Muscle of leg (tissue), 16 donors: ENCODE data around the gene SCAMP5. TPM values are rescaled to one million over a fixed set of nuclear protein-coding genes. Genes with fewer than 3 reads are reported as not detected.

Experiments
- DNase-seq: peaks from one replicate; pipeline ENCODE4 v3.0.0; 2013
- H3K27ac ChIP-seq: one replicate; pipeline ENCODE4 v1.5.1; 2013; ENCODE audit warnings: mild to moderate bottlenecking, low read length, control low read depth
- H3K27me3 ChIP-seq: one replicate; pipeline ENCODE4 v1.6.1; 2013; ENCODE audit warnings: low read length; ENCODE audit not compliant: control insufficient read depth, insufficient read depth
- H3K36me3 ChIP-seq: one replicate; pipeline ENCODE4 v1.6.1; 2013; ENCODE audit warnings: low read length; ENCODE audit not compliant: control insufficient read depth, insufficient read depth
- H3K4me1 ChIP-seq: one replicate; pipeline ENCODE4 v1.6.1; 2013; ENCODE audit warnings: low read length; ENCODE audit not compliant: control insufficient read depth, insufficient read depth
- H3K4me3 ChIP-seq: one replicate; pipeline ENCODE4 v1.5.1; 2013; ENCODE audit warnings: low read length, control low read depth
- H3K9me3 ChIP-seq: replicated peaks from 2 replicates; pipeline ENCODE4 v1.6.1; 2013; ENCODE audit warnings: low read depth, low read length; ENCODE audit not compliant: control insufficient read depth
- WGBS: methylation state at CpG from one replicate; pipeline ENCODE4 v1.1.5; 2013; ENCODE audit warnings: missing lambda C conversion rate; ENCODE audit not compliant: insufficient coverage; 5-methylcytosine and 5-hydroxymethylcytosine counted together
- long read RNA-seq, 11 donors: transcript quantifications; one replicate each; lab custom pipeline, GENCODE V29; 2026
- polyA plus RNA-seq, 8 donors: library from polyadenylated mRNA; unstranded; fragments of 120-200 nt; gene quantifications; one replicate each; pipeline versions ENCODE4 v1.2.1 to v1.2.3, GENCODE V29; 2013; ENCODE audit warnings: inconsistent platforms in 1 of 8, low replicate concordance in 1 of 8; ENCODE audit not compliant: insufficient read length in 8 of 8, insufficient read depth in 1 of 8
- total RNA-seq: library from RNA; stranded (reverse); fragments of 120-200 nt; gene quantifications from one replicate; pipeline ENCODE4 v1.2.4, GENCODE V29; 2013

SCAMP5 gene, protein sequence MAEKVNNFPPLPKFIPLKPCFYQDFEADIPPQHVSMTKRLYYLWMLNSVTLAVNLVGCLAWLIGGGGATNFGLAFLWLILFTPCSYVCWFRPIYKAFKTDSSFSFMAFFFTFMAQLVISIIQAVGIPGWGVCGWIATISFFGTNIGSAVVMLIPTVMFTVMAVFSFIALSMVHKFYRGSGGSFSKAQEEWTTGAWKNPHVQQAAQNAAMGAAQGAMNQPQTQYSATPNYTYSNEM
- total RNA-seq = 2.0 TPM
- 10 to 100 TPM in 1 of 8 donors, 1 to 10 TPM in 7; 2.4 to 12.0 (median 4.0) TPM for polyA plus RNA-seq
- long read RNA-seq, donor 1, partial matches to known transcripts = 0 of 2 reads
- long read RNA-seq, donor 1, other reads (novel, unspliced or antisense) = 0 of 2 reads
- long read RNA-seq, donor 2 = 0 reads
- long read RNA-seq, donor 3 = 0 reads
- long read RNA-seq, donor 4 = 0 reads
- long read RNA-seq, donor 5, partial matches to known transcripts = 0 of 1 reads
- long read RNA-seq, donor 5, other reads (novel, unspliced or antisense) = 0 of 1 reads
- long read RNA-seq, donor 6, partial matches to known transcripts = 0 of 3 reads
- long read RNA-seq, donor 6, other reads (novel, unspliced or antisense) = 0 of 3 reads
- long read RNA-seq, donor 7, partial matches to known transcripts = 0 of 1 reads
- long read RNA-seq, donor 7, other reads (novel, unspliced or antisense) = 0 of 1 reads
- long read RNA-seq, donor 8 = 0 reads
- long read RNA-seq, donor 9, partial matches to known transcripts = 0 of 1 reads
- long read RNA-seq, donor 9, other reads (novel, unspliced or antisense) = 0 of 1 reads
- long read RNA-seq, donor 10, partial matches to known transcripts = 0 of 1 reads
- long read RNA-seq, donor 10, other reads (novel, unspliced or antisense) = 0 of 1 reads
- long read RNA-seq, donor 11, partial matches to known transcripts = 0 of 1 reads
- long read RNA-seq, donor 11, other reads (novel, unspliced or antisense) = 0 of 1 reads

DNA sequence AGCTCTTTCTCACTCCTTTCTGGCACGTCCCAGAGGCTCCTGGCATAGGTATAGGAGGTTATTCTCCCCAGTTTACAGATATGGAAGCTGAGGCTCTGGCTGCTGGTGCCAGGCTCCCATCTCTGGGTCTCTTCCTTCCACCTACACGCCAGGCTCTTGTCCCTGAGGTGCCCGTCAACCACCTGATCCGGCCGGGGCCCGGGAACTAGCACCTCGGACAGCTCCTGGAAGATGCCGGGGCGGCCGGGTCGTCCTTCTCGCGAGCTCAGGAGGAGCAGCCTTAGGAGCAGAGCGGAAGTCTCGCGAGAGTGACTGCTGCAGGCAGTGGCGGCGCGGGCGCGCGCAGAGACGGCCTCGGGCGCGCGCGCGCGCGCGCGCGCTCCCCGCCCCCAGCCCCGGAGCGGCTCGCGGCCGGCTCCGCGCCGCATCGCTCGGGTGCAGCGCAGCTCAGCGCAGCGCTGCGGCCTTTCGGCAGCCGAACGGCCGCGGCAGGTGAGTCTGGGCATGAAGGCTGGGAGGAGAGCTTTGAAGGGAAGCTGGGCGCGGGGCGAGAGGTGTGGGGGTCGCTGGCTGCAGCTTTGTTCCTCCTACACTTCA lies at the start of gene SCAMP5:
TSS of gene SCAMP5 (plus strand) at position 382 of the 597 bp plus-strand sequence. CDS start 16,277 bp downstream, outside the sequence.
- WGBS = under 1% methylated on average over 53 of the region's 58 CpGs
- Histone ChIP-seq H3K9me3 (no peaks in the 10 kb centered on the region), H3K36me3 (no peaks in the 10 kb centered on the region), H3K4me1 (peaks cover 17% of the 10 kb centered on the region), H3K4me3 (peak within 1 kb of the TSS; percentile 53), H3K27ac (no peak within 1 kb of the TSS), H3K27me3 (peaks cover 19% of the 10 kb centered on the region)
- DNase-seq = peak; percentile 96

DNA sequence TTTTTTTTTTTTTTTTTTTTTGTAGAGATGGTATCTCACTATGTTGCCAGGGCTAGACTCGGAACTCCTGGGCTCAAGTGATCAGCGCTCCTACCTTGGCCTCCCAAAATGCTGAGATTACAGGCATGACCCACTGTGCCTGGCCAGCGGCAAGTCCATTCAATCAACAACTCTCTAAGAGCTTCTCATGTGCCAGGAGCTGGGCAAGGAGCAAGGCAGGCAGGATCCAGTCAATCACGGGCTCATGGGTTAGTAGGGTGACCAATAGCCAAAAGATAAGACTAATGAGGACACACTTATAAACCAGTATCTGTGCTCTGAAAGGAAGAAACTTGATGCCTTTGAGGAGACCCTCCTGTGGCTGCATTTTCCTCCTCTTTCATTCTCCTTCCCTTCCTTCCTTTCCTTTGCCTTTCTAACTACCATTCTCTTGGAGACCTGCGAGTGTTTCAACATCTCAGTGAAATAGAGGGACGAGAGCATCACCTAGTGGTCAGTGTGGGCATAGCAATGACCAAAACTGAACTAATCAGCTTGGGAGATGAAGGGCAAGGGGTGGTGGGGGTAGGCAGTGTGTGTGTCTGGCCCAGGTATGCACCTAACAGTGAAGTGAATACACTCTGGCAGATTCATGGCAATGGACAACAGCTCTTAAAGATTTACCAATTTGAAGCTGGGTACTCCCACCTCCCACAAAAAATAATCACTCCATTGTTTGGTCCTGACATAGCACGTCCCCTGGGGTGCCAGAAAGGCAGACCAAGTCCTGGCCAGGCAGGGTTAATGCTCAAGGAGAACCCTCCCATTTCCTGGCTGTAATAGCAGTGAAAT lies 45.1 kb upstream of the SCAMP5 start:
- DNase-seq = peak; percentile 85
- peaks cover 3% of the 10 kb centered on the region for H3K4me1 ChIP-seq
- peaks cover 13% of the 10 kb centered on the region for H3K27me3 ChIP-seq
- H3K9me3 ChIP-seq = no peaks in the 10 kb centered on the region
- no peaks in the 10 kb centered on the region for H3K36me3 ChIP-seq
- H3K27ac ChIP-seq = no peak overlapping the region
- H3K4me3 ChIP-seq = no peak overlapping the region
- 25% methylated on average over 2 of the region's 7 CpGs for WGBS

DNA sequence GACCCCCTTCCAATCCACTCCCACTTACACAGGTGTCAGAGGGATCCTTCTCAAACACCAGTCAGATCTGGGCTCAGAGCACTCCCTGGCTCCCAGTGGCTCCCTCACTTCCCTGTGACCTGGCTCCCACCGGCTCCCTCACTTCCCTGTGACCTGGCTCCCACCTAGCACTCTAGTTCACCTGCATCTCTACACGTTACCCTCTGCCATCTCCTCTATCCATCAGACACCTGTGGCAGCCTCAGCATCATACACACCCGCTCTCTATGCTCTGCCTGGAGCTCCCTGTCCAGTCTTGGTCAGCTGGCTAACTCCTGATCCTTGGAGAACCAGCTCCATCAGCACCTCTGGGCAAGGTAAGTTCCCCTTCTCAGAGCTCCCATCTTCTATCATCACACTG lies 44.4 kb upstream of the SCAMP5 start:
- no peaks in the 10 kb centered on the region for H3K9me3 ChIP-seq
- H3K27me3 ChIP-seq = peaks cover 20% of the 10 kb centered on the region
- H3K4me3 ChIP-seq = no peak overlapping the region
- no peak for DNase-seq
- WGBS = 79% methylated on average over 3 of the region's 3 CpGs
- H3K4me1 ChIP-seq = peaks cover 7% of the 10 kb centered on the region
- H3K27ac ChIP-seq = no peak overlapping the region
- H3K36me3 ChIP-seq = no peaks in the 10 kb centered on the region

DNA sequence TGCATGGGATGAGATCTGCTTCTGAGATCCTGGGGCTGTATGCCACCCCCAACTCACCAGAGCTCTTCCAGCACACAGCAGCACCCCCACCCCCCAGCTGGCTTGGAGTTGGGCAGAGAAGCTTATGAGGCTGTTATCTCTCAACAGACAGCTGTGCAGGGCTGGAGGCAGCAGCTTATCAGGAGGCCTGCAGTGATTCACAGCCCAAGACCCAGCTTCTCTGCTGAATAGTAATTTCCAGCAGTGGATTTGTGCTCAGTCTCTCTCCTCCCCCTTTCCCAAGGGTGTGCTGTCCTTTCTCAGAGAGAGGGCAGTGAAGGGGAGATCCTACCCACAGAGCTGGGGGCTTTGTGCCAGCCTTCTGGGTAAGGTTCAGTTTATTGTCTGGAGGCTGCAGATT lies 40.8 kb upstream of the SCAMP5 start:
- Histone ChIP-seq H3K9me3 (no peaks in the 10 kb centered on the region), H3K36me3 (no peaks in the 10 kb centered on the region), H3K27me3 (peaks cover 52% of the 10 kb centered on the region), H3K27ac (no peak overlapping the region), H3K4me1 (peaks cover 32% of the 10 kb centered on the region), H3K4me3 (no peak overlapping the region)
- DNase-seq = no peak

DNA sequence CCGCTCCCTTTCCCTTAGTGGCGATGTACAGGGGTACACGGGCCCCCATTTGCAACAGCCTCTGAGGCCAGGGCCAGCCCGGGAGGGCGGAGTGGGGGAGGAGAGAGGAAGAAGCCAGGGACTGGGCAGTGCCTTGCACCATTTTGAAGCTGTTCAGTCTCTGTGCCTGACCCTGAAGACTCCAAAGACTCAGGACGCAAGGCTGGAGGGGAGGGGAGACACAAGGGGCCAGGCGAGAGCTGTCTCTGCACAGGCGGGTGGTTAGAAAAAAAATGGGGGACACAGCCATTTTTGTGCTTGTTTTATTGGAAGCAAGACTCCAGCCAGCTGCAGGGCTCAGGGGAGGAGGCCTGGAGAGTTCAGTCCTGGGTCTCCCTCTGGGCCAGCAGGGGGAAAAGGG lies 40.3 kb upstream of the SCAMP5 start:
- Histone ChIP-seq H3K27ac (no peak overlapping the region), H3K27me3 (peaks cover 57% of the 10 kb centered on the region), H3K4me1 (peaks cover 32% of the 10 kb centered on the region), H3K36me3 (no peaks in the 10 kb centered on the region), H3K9me3 (no peaks in the 10 kb centered on the region), H3K4me3 (no peak overlapping the region)
- no peak for DNase-seq
- WGBS = 51% methylated on average over 5 of the region's 8 CpGs

DNA sequence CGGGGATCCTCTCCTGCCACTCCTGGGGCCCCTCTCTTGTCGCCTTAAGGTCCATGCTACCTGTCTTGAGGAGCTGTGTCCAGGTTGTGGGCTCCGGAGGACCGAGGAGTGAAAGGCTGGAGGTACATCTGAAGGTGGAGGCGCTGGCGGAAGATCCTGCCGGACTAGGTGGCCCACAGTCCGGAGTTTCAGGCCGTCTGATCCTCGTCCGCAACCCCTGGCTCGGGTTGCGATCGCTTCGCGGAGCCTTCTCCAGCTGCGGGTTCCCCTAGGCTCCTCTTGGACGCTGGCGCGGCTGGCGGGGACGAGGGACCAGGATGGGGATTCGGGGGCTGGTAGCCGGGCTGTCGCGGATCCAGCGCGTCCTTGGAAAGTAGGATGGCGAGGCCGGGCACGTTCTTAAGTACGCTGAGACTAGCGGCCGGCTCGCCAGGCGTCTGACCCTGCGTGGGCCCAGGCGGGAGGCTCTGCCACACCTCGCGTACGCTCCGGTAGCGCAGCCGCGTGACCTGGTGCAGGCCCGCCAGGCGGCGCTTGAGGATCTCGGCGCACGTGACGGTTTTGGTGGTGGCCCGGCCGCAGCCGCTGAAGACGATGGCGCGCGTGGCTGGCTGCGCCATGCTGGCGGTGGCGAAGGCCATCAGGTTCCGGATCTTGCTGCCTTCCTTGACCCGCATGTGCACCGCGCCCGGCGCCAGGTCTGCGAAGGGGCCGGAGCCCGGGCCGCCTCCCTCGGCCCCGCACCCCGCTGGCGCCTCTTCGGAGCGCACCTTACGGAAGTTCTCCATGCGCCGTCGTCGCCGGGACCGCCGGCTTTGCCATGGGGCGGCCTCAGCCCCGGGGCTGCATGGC lies 39.3 kb upstream of the SCAMP5 start:
- Histone ChIP-seq H3K36me3 (no peaks in the 10 kb centered on the region), H3K27ac (no peak overlapping the region), H3K4me1 (peaks cover 32% of the 10 kb centered on the region), H3K4me3 (peak overlapping the region; percentile 50), H3K9me3 (no peaks in the 10 kb centered on the region), H3K27me3 (peaks cover 64% of the 10 kb centered on the region)
- WGBS = 3% methylated on average over 87 of the region's 88 CpGs
- DNase-seq = peak; percentile 78

DNA sequence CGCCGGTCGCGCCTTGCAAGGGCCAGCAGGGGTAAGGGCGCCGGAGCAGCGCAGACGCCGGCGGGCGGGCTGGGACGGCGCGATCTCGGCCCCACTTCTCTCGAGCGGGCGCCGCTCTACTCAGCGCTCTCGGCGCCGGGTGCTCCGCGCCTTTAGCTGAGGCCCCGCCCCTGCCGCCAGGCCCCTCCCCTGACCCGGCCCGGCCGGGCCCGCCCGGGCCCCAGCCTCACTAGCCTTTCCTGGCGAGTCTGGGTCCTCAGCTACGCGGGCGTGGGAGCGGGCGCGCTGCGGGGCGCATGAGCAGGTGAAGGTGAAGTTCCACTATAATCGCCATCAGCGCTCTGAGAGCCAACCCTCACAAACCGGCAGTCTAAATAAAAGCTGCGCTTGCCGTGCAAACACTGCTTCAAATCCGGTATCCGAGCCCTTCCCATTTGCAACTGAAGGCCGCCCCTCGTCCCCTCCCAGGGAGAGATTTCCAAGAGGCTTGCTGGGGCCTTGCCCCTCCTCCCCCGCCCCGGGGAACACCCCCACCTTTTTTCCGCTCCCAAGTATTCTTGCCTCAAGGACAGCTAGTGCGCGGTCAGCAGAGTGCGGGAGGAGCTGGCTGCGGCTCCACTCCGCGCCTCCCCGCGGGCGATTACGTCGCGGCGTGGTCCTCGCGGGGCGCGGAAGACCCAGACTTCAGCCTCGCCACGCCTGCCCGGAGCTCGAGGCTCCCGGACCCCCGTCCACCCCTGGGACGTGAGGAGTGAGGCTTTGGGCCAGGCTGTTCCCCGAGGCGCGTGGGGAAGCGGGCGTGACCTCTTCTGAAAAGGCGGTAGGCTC lies 38.5 kb upstream of the SCAMP5 start, which contains the start of gene RPP25:
TSS of gene RPP25 (minus strand) at position 125 of the 828 bp plus-strand sequence. CDS start 189 bp downstream, outside the sequence.
- no peaks in the 10 kb centered on the region for H3K36me3 ChIP-seq
- peak within 1 kb of the TSS; percentile 50 for H3K4me3 ChIP-seq
- peaks cover 72% of the 10 kb centered on the region for H3K27me3 ChIP-seq
- no peaks in the 10 kb centered on the region for H3K9me3 ChIP-seq
- H3K4me1 ChIP-seq = peaks cover 32% of the 10 kb centered on the region
- H3K27ac ChIP-seq = no peak within 1 kb of the TSS
- under 1% methylated on average over 82 of the region's 83 CpGs for WGBS
- peak; percentile 74 for DNase-seq

DNA sequence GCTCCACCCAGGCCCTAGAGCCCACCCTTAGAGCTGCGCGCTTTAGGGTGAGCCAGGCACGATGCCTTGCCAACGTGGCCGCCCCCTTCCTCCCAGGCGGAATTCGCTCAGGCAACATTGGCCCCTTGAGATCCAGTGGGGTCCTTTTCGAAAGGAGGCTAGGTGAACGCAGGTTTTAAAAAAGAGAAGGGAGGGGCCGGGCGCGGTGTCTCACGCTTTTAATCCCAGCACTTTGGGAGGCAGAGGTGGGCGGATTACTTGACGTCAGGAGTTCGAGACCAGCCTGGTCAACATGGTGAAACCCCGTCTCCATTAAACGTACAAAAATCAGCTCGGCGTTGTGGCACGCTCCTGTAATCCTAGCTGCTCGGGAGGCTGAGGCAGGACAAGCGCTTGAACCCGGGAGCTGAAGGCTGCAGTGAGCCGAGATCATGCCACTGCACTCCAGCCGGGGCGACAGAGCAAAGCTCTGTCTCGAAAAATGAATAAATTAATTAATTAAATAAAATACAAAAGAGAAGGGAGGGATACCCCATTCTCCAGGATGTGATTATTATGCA lies 37.8 kb upstream of the SCAMP5 start:
- peak overlapping the region; percentile 50 for H3K4me3 ChIP-seq
- H3K9me3 ChIP-seq = no peaks in the 10 kb centered on the region
- WGBS = 2% methylated on average over 23 of the region's 28 CpGs
- no peaks in the 10 kb centered on the region for H3K36me3 ChIP-seq
- peaks cover 76% of the 10 kb centered on the region for H3K27me3 ChIP-seq
- no peak for DNase-seq
- H3K4me1 ChIP-seq = peaks cover 32% of the 10 kb centered on the region
- H3K27ac ChIP-seq = no peak overlapping the region
